HG02840 (cell line): ENCODE results near the gene CYSLTR2.
"Not testable (repeated sequence)": the region's sequence is repeated elsewhere in the genome, so short reads cannot be mapped to it uniquely, and the experiment has no call there.

Experiments
- ATAC-seq: cut with Tn5 transposase; IDR thresholded peaks from one replicate; pipeline ENCODE4 v1.9.1; 2021; ENCODE audit warnings: mild to moderate bottlenecking, moderate library complexity, moderate number of reproducible peaks; ENCODE audit not compliant: unreplicated experiment, low FRiP score

The CYSLTR2 gene

DNA sequence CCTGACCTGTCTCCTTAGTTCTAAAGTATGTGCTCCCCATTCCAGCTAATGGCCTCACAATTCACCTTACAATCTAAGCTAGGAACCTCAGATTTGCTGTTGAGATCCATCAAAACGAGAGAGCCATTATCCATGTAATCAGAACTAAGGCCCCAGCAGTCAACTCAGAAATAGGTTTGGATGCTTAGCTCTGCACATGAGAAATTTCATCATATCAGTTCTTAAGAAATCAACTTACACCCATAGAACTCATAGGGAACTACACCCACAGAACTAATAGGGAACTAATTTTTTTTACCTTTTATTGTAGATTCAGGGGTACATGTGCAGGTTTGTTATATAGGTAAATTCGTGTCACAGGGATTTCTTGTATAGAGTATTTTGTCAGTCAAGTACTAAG is 28.7 kb downstream of the CYSLTR2 start:
- no peak for ATAC-seq

DNA sequence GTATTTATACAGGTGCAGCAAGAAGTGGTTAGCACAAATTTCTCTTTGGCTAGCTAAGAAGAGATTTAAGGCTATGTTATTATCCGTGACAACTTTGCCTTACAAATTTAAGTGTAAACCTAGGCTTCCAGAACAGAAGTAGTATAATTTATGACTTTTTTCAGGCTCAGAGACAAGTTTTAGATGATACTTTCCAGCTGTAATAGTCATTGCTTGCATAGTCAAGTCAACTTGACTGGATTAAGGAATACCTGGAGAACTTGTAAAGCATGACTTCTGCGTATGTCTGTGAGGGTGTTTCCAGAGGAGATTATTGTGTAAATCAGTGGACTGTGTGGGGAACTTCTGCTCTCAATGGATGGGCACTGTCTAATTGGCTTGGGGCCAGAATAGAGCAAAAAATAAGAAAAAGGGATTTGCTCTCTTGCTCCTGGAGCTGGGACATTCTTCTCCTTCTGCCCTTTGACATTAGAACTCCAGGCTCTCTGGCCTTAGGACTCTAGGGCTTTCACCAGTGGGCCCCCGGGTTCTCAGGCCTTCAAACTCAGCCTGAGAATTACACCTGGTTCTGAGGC is 33.0 kb downstream of the CYSLTR2 start:
- no peak for ATAC-seq

DNA sequence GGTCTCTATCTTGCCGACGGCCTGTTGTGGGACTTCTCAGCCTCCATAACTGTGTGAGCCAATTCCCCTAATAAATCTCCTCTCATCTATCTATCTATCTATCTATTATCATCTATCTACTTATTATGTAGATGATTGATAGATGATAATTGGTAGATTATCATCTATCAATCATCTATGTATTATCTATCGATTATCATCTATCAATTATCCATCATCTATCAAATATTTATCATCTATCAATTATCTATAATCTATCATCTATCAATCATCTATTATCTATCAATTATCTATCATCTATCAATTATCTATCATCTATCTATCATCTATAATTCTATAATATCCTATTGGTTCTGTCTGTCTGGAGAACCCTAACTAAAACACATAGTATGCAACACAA is 33.5 kb downstream of the CYSLTR2 start:
- ATAC-seq, result no peak

DNA sequence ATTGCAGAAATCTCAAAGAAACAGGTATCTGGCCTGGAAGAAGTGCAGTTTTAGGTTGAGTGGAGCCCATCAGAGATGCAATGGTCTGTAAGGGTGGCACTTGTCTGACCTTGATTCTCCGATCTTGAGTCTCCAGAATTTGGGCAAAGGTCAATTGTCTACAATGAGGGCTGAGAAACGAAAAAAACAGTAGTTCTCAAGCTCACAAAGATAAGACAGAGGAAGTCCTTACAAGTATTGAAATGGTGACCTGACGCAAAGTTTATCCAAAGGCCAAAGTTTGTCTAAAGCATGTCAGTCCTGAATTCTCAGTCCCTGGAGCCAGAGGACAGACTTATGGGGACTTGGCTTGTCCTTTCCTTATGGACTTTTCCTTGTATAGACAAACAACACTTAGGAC is 40.3 kb downstream of the CYSLTR2 start:
- no peak for ATAC-seq

DNA sequence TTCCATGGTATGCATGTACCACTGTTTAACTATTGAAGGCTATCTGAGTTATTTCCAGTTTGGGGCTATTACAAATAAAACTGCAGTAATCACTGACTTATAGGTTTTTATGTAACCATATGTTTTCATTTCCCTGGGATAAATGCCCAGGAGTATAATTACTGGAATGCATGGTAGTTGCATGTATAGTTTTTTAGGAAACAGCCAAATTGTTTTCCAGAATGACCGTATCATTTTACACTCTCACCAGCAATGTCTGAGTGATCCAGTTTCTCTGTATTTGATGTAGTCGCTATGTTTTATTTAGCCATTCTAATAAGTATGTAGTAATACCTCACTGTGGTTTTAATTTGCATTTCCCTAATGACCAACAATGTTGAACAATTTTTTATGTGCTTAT is 42.0 kb downstream of the CYSLTR2 start:
- no peak for ATAC-seq

DNA sequence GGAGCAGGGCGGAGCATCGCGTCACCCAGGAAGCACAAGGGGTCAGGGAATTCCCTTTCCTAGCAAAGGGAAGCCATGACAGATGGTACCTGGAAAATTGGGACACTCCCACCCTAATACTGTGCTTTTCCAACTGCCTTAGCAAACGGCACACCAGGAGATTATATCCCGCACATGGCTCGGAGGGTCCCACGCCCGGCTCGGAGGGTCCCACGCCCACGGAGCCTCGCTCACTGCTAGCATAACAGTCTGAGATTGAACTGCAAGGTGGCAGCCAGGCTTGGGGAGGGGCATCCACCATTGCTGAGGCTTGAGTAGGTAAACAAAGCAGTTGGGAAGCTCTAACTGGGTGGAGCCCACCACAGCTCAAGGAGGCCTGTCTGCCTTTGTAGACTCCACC is 42.9 kb downstream of the CYSLTR2 start:
- not testable (repeated sequence) for ATAC-seq

DNA sequence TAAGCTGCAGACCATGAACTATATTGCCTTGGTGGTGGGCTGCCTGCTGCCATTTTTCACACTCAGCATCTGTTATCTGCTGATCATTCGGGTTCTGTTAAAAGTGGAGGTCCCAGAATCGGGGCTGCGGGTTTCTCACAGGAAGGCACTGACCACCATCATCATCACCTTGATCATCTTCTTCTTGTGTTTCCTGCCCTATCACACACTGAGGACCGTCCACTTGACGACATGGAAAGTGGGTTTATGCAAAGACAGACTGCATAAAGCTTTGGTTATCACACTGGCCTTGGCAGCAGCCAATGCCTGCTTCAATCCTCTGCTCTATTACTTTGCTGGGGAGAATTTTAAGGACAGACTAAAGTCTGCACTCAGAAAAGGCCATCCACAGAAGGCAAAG is 53.7 kb downstream of the CYSLTR2 start:
- ATAC-seq, result no peak

DNA sequence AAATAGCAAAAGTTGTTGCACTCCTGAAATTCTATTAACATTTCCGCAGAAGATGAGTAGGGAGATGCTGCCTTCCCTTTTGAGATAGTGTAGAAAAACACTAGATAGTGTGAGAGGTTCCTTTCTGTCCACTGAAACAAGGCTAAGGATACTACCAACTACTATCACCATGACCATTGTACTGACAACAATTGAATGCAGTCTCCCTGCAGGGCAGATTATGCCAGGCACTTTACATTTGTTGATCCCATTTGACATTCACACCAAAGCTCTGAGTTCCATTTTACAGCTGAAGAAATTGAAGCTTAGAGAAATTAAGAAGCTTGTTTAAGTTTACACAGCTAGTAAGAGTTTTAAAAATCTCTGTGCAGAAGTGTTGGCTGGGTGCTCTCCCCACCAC is 55.0 kb downstream of the CYSLTR2 start:
- no peak for ATAC-seq

DNA sequence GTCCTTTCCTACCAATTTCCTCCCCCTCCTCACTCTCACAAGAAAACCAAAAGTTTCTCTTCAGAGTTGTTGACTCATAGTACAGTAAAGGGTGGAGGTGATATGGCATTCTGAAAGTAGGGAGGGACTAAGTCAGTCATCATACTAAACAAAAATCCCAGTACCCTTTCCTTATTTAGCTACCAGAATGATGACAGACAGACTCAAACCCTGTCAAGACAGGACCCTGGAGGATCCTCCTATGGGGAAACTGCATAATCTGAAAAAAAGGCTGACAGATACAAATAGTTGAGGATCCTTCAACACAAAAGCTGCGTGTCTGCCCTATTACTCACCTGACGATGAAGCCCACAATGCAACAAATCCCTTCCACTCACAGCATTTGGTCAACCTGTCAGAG is 55.5 kb downstream of the CYSLTR2 start:
- ATAC-seq, result no peak

DNA sequence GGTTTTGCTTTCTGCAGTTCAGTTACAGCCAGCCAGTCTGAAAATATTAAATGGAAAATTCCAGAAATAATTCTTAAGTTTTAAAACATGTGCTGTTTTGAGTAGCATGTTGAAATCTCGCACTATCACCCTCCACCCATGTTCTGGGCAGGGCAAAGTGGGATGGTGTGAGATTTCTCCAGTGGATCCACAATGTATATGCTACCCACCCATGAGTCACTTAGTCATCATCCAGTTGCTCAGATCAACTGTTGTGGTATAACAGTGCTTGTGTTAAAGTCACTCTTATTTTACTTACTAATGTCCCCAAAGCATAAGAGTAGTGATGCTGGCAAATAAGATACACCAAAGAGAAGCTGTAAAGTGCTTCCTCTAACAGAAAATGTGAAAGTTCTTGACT is 56.4 kb downstream of the CYSLTR2 start:
- ATAC-seq, result no peak

DNA sequence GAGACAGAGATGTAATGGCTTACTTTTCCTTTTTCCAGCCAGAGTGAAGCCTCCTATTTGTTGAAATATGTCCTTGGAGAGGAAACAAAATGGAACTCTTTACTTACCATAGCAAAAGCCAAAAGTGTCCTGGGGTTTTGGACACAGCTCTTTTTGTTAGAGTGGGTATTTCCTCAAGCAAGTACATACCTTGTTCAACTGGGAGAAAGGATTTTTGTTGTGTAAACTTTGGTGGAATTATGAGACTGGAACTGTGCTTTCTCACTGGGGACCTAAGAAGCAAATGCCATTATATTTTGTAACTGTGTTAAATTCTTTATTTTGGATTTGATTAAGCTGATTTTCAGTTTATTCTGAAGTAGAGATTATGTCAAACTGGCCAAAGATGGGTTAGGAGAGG is 58.4 kb downstream of the CYSLTR2 start:
- ATAC-seq, result no peak

DNA sequence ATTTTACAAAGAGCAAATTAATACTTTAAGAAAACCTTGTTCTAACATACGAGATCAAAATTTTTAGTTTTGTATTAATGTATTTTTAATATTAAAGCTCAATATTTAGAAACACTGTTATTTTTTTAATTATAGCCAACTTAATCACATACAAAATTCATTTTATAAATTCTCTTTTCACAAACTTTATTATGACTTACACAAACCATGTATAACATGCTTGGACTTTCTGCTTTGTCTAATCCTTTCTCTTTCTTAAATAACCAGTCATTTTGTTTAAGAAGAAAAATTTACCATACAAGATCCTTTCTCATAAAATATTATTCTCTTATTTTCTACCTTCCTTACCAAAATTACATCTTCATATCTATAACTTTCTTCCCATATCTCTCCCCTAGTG is 62.2 kb downstream of the CYSLTR2 start:
- ATAC-seq, result no peak

DNA sequence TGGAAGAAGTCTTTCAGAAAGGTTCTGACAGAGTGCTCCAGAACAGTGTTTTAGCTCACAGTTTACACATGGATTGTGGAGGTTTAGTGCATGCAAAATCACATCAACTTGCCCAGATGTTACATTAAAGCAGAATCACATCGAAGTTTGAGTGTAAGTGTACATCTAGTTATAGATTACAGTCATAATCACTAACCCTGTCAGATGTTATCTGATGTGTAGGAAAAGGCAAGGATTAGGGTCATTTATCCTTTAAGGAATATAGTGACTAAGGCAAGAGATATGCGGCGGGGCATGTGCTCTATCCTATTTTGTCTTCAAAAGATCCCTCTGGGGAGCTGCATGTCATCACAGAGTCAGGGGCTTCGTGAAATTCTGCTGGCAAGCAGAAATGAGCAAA is 66.9 kb downstream of the CYSLTR2 start:
- no peak for ATAC-seq

DNA sequence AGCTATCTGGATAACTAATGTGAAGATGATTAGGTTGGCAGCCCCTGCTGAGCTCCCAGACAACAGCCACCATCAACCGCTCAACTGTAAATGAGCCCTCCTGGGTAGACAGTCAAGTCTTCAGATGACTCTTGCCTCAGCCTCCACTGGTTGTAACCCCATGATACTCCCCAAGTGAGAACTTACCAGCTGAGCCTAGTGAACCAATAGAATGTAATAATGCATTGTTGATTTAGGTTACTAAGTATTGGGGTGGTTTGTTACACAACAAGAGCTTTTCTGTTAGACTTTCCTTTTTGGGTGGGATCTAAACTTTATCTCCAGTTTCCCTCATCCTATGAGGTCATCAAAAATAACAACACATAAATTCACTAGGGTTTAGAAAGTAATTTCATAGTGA is 69.4 kb downstream of the CYSLTR2 start:
- no peak for ATAC-seq

DNA sequence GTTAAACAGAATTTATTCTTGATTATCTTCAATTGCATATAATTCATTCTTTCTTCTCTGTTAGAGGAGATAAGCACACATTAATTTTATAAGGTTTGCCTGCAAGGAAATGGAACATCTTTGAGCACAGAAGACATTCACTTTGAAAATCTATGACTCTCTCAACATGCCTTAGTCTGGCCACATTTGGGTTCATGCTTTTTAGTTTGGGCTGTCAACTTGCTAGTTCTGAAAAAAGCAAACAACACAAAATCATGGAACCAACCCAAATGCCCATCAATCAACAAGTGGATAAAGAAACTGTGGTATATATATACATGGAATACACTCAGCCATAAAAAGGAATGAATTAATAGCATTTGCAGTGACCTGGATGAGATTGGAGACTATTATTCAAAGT is 71.5 kb downstream of the CYSLTR2 start:
- ATAC-seq, result no peak

DNA sequence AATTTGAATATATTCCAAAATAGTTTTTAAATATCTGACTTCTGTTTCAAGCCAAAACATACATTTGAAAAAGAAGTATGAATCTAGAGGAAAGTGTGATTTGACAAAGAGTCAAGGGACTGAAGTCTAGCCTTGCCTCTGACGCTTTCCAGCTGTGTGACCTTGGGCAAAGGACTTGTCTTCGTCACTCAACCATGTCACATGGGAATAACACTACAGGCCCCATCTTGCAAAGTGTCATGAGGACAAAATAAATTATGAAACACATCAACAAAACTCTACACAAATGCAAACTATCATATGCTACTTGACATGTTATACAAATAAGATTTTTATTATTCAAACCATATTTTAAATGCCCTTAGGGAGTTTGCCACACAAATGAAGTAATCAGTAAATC is 73.0 kb downstream of the CYSLTR2 start:
- no peak for ATAC-seq

DNA sequence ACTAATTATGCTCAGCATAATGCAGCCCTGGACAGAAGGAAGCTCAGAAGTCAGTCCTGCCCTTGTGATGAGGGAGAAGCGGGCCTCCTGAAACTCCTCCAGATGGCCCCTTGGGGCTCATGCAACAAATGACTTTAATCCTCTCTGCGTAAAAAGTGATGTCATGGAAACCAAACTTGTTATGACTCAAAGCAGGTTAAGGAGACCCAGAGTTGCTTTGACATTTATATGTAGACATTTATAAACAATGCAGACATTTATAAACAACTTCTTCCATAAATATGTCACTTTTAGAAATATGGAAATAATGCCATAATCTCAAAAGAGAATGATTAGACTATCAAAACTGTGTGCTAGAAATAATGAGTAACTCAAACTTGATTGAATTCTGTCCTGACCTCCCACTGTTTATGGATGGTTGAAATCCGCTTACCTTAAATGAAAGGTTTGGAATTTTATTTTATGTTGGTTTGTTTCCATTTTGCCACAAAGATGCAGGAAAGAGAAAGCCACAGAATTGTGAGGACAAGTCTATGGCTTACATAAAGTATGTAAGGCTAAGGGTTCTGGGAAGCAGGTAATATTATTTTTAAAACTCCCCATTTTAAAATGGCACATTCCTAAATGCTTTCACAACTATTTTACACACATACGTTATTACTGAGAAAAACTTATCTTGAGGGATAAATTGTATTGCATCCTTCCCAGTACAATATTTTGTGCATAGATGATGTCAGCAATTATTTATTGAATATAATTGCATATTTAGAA is 73.7 kb downstream of the CYSLTR2 start:
- no peak for ATAC-seq

DNA sequence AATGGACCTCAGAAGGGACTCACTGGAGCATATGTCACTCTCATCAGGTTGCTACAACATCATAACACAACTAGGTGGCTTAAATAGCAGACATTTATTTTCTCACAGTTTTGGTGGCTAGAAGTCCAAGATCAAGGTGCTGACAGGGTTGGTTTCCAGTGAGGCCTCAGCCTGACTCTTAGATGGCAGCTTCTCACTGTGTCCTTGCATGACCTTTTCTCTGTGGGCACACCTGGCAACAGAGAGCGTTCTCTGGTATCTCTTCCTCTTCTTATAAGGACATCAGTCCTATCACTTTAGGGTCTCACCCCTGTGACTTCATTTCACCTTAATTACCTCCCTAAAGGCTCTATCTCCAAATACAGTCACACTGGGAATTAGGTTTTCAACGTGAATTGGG is 74.5 kb downstream of the CYSLTR2 start:
- no peak for ATAC-seq

DNA sequence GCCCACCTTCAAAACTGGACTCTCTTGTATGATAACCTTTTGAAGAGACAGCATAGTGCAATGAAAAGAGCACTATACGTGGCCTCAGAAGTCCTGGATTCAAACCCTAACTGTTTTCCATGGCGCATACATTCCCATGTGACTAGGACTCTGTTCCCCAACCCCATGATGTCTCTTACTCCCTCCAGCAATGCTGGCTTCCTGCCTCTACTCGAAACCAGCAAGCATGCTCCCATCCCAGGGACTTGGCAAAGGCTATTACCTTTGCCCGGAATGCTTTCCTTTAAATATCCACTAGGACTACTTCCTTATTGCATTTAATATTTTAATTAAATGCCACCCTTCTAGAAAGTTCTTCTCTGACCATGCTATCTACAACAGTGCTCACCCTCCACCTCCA is 75.1 kb downstream of the CYSLTR2 start:
- ATAC-seq, result no peak

DNA sequence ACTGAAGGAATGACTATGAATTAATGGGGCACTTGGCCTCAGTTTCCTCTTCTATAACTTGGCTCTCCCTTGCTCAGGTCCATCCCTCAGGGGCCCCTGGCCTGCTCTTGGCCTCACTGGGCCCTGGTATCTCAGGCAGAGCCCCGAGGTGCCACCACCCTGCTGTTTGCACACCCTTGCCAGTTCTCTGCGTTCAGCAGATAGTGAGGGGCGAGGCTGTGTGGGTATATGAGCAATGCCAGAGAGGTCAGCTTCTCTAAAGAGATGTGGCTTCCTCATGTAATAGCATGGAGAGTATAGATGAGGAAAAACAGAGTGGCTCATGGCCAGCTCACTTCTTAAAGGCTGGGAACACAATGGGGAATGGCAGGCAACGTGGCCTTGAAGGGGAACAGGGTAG is 76.1 kb downstream of the CYSLTR2 start:
- ATAC-seq, result no peak

DNA sequence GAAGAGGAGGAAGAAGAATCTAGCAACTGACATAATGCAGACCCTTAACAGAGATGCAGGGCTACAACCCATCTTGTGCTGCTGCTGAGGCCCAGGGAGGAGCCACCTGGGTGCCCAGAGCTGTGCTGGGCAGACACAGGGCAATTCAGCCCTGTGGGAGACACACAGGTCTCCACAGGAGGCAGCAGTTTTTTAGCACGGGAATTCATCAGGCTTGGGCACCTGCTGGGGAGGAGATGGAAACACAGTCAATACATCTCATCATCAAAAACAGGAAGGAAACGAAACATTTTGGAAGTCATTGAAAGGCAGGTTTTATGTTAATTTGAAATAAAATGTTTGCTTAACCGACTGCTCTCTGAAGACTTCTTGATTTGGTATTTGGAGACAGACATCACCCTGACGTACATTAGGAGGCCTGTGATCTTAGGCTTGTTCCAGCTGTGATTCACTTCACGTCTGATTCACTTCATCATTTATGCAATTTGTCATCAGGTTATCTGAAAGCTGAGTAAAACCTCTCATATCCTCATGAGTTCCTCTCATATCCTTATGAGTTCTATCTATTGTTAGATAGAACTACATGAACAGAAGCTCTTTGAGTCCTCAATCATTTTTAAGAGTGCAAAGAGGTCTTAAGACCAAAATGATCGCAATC is 77.4 kb downstream of the CYSLTR2 start:
- ATAC-seq, result no peak

DNA sequence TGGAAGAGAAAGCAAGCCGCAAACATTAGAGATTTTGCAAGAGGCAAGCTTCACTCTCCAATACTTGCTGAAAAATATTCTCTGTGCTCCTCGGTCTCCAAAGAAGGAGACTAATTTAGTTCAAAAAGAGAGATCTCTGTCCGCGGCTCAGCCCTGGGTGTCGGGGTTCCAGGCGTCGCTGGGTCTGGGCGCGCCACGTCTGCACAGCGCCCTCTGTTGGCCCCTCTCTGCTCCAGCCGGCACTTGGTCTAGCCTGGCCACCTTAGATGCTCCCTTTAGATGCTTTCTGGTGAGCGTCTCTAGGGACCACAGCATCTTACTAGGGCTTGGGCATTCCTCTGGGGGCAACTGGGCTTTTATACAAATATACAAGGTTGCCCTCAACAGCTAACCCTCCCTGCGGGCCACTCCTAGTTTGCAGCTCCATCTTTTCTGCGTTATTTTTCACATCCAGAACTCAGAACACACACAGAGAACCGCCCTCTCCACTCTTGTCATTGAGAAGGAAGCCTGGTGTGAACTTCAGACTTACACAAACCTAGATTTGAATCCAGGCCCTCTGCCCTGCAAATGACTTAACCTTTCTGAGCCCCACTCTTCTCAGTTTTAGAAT is 78.3 kb downstream of the CYSLTR2 start:
- peak; percentile 64 for ATAC-seq
